ENCODE measurements around the gene BASP1.

GRCh38 chr5:17187011-17187785 is 30.2 kb upstream of the BASP1 start:
- TF ChIP-seq, protein P1, sequence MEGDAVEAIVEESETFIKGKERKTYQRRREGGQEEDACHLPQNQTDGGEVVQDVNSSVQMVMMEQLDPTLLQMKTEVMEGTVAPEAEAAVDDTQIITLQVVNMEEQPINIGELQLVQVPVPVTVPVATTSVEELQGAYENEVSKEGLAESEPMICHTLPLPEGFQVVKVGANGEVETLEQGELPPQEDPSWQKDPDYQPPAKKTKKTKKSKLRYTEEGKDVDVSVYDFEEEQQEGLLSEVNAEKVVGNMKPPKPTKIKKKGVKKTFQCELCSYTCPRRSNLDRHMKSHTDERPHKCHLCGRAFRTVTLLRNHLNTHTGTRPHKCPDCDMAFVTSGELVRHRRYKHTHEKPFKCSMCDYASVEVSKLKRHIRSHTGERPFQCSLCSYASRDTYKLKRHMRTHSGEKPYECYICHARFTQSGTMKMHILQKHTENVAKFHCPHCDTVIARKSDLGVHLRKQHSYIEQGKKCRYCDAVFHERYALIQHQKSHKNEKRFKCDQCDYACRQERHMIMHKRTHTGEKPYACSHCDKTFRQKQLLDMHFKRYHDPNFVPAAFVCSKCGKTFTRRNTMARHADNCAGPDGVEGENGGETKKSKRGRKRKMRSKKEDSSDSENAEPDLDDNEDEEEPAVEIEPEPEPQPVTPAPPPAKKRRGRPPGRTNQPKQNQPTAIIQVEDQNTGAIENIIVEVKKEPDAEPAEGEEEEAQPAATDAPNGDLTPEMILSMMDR (IDR thresholded peaks at IDR 0.05), result no peak
- no peak for TF ChIP-seq RFX5 (IDR thresholded peaks at IDR 0.05; ENCODE audit: low read length)
